Neuronal stem cell (in vitro differentiated cells): Measurements from ENCODE around the gene GLRB.
"Not testable (repeated sequence)": the region's sequence is repeated elsewhere in the genome, so short reads cannot be mapped to it uniquely, and the experiment has no call there.

ENCODE experiments used
- DNase-seq: peaks from one replicate; pipeline ENCODE4 v3.0.0-alpha.2; 2013; ENCODE audit warnings: low spot score
- H2AFZ ChIP-seq: one replicate; pipeline ENCODE4 v1.6.1; 2013; ENCODE audit warnings: mild to moderate bottlenecking, low read length, inconsistent platforms
- H2AK5ac ChIP-seq: 2 replicates; pipeline ENCODE4 v1.6.1; 2013; ENCODE audit warnings: low read depth, mild to moderate bottlenecking, inconsistent platforms, low read length, moderate library complexity, mixed read lengths
- H2BK120ac ChIP-seq: 2 replicates; pipeline ENCODE4 v1.6.1; 2013; ENCODE audit warnings: low read depth, mild to moderate bottlenecking, inconsistent platforms, low read length, moderate library complexity, mixed read lengths
- H2BK12ac ChIP-seq: one replicate; pipeline ENCODE4 v1.6.1; 2013; ENCODE audit warnings: low read length, inconsistent platforms
- H2BK15ac ChIP-seq: 2 replicates; pipeline ENCODE4 v1.6.1; 2013; ENCODE audit warnings: mild to moderate bottlenecking, low read length, inconsistent platforms, mixed read lengths
- H2BK5ac ChIP-seq: one replicate; pipeline ENCODE4 v1.6.1; 2013; ENCODE audit warnings: inconsistent platforms, mild to moderate bottlenecking, low read length, moderate library complexity
- H3K14ac ChIP-seq: one replicate; pipeline ENCODE4 v1.6.1; 2013; ENCODE audit warnings: low read length, inconsistent platforms
- H3K18ac ChIP-seq: 2 replicates; pipeline ENCODE4 v1.6.1; 2013; ENCODE audit warnings: low read length, inconsistent platforms
- H3K23ac ChIP-seq: 2 replicates; pipeline ENCODE4 v1.6.1; 2013; ENCODE audit warnings: low read depth, mild to moderate bottlenecking, mixed read lengths, low read length, inconsistent platforms; ENCODE audit not compliant: poor library complexity
- H3K27ac ChIP-seq: replicated peaks from 3 replicates; pipeline ENCODE4 v1.5.1; 2013; ENCODE audit warnings: low read length, inconsistent platforms
- H3K27me3 ChIP-seq, 3 experiments: 2 replicates each; pipeline ENCODE4 v1.6.1; 2013; ENCODE audit warnings: low read length in 3 of 3, mild to moderate bottlenecking in 2 of 3, inconsistent platforms in 1 of 3, low read depth in 1 of 3, mixed read lengths in 1 of 3, moderate library complexity in 1 of 3; ENCODE audit not compliant: control insufficient read depth in 3 of 3, insufficient read depth in 3 of 3
- H3K36me3 ChIP-seq, 2 donors: replicated peaks in 1 of 2; 2 replicates each; pipeline ENCODE4 v1.6.1; 2013; ENCODE audit warnings: low read length in 2 of 2; ENCODE audit not compliant: control insufficient read depth in 2 of 2, insufficient read depth in 2 of 2
- H3K4ac ChIP-seq: 2 replicates; pipeline ENCODE4 v1.6.1; 2013; ENCODE audit warnings: inconsistent platforms, mild to moderate bottlenecking, low read length, moderate library complexity
- H3K4me1 ChIP-seq, 2 donors: 1 replicate in 1 of 2; 2 replicates in 1 of 2; pipeline ENCODE4 v1.6.1; 2013; ENCODE audit warnings: low read length in 2 of 2, low read depth in 1 of 2; ENCODE audit not compliant: control insufficient read depth in 2 of 2, insufficient read depth in 1 of 2
- H3K4me2 ChIP-seq: one replicate; pipeline ENCODE4 v1.6.1; 2013; ENCODE audit warnings: mild to moderate bottlenecking, low read length, inconsistent platforms; ENCODE audit not compliant: insufficient read depth, poor library complexity, severe bottlenecking
- H3K4me3 ChIP-seq, 2 donors: 2 replicates each; pipeline ENCODE4 v1.5.1; 2013; ENCODE audit warnings: low read length in 2 of 2, mild to moderate bottlenecking in 2 of 2, inconsistent platforms in 1 of 2, moderate library complexity in 1 of 2
- H3K79me1 ChIP-seq: one replicate; pipeline ENCODE4 v1.6.1; 2013; ENCODE audit warnings: low read depth, mild to moderate bottlenecking, inconsistent platforms, low read length, moderate library complexity
- H3K9ac ChIP-seq: one replicate; pipeline ENCODE4 v1.6.1; 2013; ENCODE audit warnings: mild to moderate bottlenecking, low read depth, low read length, inconsistent platforms; ENCODE audit not compliant: poor library complexity
- H3K9me3 ChIP-seq, 2 donors: replicated peaks in 1 of 2; 2 replicates each; pipeline versions ENCODE3 to v1.6.1; 2013; ENCODE audit warnings: low read length in 2 of 2, mild to moderate bottlenecking in 2 of 2, inconsistent platforms in 1 of 2, low read depth in 1 of 2, mixed read lengths in 1 of 2, moderate library complexity in 1 of 2; ENCODE audit not compliant: control insufficient read depth in 2 of 2, insufficient read depth in 1 of 2
- H4K8ac ChIP-seq: one replicate; pipeline ENCODE4 v1.6.1; 2013; ENCODE audit warnings: low read depth, mild to moderate bottlenecking, inconsistent platforms, low read length, moderate library complexity
- H4K91ac ChIP-seq: one replicate; pipeline ENCODE4 v1.6.1; 2013; ENCODE audit warnings: low read length, low read depth, mild to moderate bottlenecking, inconsistent platforms; ENCODE audit not compliant: poor library complexity
- WGBS, 2 donors: extraction: QIAGEN DNeasy Blood & Tissue Kit; methylation state at CpG; one replicate each; pipeline ENCODE4 v1.1.7; 2013; ENCODE audit warnings: missing lambda C conversion rate in 2 of 2, mixed read lengths in 1 of 2; ENCODE audit not compliant: insufficient read length in 2 of 2, insufficient replicate concordance in 1 of 2; ENCODE audit errors: extremely low coverage in 2 of 2; 5-methylcytosine and 5-hydroxymethylcytosine counted together

The GLRB gene

DNA sequence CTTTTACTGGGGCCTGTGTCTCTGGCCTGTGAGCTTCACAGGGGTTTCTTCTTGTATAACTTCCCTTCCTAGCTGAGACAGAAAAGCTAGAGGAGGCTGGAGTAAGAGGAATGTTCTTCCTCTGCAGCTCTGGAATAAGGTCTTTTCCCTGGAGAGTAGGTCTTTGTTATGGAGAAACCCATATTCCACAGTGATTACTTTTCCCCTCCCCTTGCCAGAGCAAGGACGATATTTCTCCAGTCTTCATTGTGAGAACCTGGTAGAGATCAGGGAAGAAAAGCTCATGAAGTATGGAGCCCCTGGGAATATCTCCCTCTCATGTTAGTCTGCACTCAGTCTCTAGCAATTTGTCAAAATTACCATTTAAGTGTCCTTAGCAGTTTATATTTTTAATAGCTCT is 18.7 kb upstream of the GLRB start:
- Histone ChIP-seq H3K23ac (no peak overlapping the region), H3K79me1 (no peaks in the 10 kb centered on the region)

GRCh38 chr4:157058899-157059298 is 17.1 kb upstream of the GLRB start:
- not testable (repeated sequence) for H3K4me1 ChIP-seq, H2BK15ac ChIP-seq, H3K27me3 ChIP-seq, H3K4me3 ChIP-seq, H3K4ac ChIP-seq, H3K18ac ChIP-seq, H3K4me2 ChIP-seq, H4K8ac ChIP-seq, H4K91ac ChIP-seq, H3K79me1 ChIP-seq, H2AFZ ChIP-seq, H3K9me3 ChIP-seq, H2AK5ac ChIP-seq, H2BK5ac ChIP-seq, H2BK120ac ChIP-seq, H2BK12ac ChIP-seq, H3K23ac ChIP-seq, H3K36me3 ChIP-seq, DNase-seq, H3K9ac ChIP-seq, H3K14ac ChIP-seq, H3K27ac ChIP-seq
- no CpG with 5 or more reads among the region's 5 CpGs for WGBS, 2 donors

More for the DNA sequence above, 18.7 kb upstream of the GLRB start:
- no CpG with 5 or more reads among the region's 1 CpG for WGBS, 2 donors
- Histone ChIP-seq H3K27me3 (no peaks in the 10 kb centered on the region), H4K91ac (no peak overlapping the region), H3K9ac (no peak overlapping the region), H3K4me1 (no peaks in the 10 kb centered on the region), H2AK5ac (no peak overlapping the region), H2BK5ac (no peak overlapping the region), H3K4me3 (no peak overlapping the region), H3K18ac (no peak overlapping the region), H3K27ac (no peak overlapping the region), H4K8ac (no peak overlapping the region), H3K9me3 (no peaks in the 10 kb centered on the region), H3K36me3 (no peaks in the 10 kb centered on the region), H3K4ac (no peak overlapping the region), H2BK15ac (no peak overlapping the region), H2BK12ac (no peak overlapping the region), H3K4me2 (no peak overlapping the region), H2AFZ (peak overlapping the region; percentile 28), H3K14ac (no peak overlapping the region), H2BK120ac (no peak overlapping the region)
- DNase-seq, result no peak

- DNase-seq, result no peak
- H3K14ac ChIP-seq, result no peak overlapping the region
- no peak overlapping the region for H4K91ac ChIP-seq
- no peak overlapping the region for H4K8ac ChIP-seq
- no peak overlapping the region for H2BK5ac ChIP-seq
- no peak overlapping the region for H3K4ac ChIP-seq
- peaks cover 0 to 1% of the 10 kb centered on the region in 2 donors for H3K4me1 ChIP-seq
- no peak overlapping the region for H3K18ac ChIP-seq
- H3K9ac ChIP-seq, result no peak overlapping the region
- H2AK5ac ChIP-seq, result no peak overlapping the region
- H2BK120ac ChIP-seq, result no peak overlapping the region
- no peaks in the 10 kb centered on the region for H3K36me3 ChIP-seq
- peaks cover 0 to 38% (median 0%) of the 10 kb centered on the region in 3 experiments for H3K27me3 ChIP-seq
- no peaks in the 10 kb centered on the region for H3K9me3 ChIP-seq
- no peak overlapping the region for H3K4me2 ChIP-seq
- no peak overlapping the region for H2AFZ ChIP-seq
- no peak overlapping the region for H3K23ac ChIP-seq
- no peak overlapping the region for H2BK12ac ChIP-seq
- H2BK15ac ChIP-seq, result no peak overlapping the region
- H3K79me1 ChIP-seq, result no peaks in the 10 kb centered on the region
- H3K4me3 ChIP-seq, result no peak overlapping the region
- H3K27ac ChIP-seq, result no peak overlapping the region
Measured at GRCh38 chr4:157072002-157072401, 3.9 kb upstream of the GLRB start.

DNA sequence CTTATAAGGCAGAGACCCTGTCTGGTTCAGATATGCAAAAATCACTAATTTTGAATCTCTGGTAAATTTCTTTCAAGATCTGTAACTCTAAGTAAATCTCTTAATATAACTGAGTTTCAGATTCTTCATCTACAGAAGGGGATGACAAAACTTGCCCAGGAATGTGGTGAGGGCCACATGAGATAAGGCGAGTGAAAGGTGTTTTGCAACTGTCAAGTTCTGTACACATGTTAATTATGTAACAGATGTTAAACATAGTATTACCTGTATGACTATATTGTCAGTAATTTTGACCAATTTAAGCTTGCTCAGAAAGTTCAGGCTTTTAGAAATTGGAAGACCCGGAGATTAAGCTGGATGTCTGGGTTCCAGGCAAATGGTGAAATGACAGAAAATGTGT is 549 bp upstream of the GLRB start:
- H2AFZ ChIP-seq, result peak overlapping the region; percentile 100
- WGBS, 2 donors, result no CpG with 5 or more reads among the region's 2 CpGs
- no peak overlapping the region for H3K27ac ChIP-seq
- no peaks in the 10 kb centered on the region for H3K79me1 ChIP-seq
- peaks cover 0 to 49% (median 0%) of the 10 kb centered on the region in 3 experiments for H3K27me3 ChIP-seq
- H3K4ac ChIP-seq, result no peak overlapping the region
- no peak overlapping the region for H2BK15ac ChIP-seq
- H3K4me1 ChIP-seq, result peaks cover 0 to 1% of the 10 kb centered on the region in 2 donors
- no peak overlapping the region for H2AK5ac ChIP-seq
- no peak overlapping the region for H2BK12ac ChIP-seq
- no peak overlapping the region for H4K8ac ChIP-seq
- no peak overlapping the region for H3K4me2 ChIP-seq
- H2BK120ac ChIP-seq, result no peak overlapping the region
- no peak overlapping the region for H3K14ac ChIP-seq
- no peak overlapping the region for H3K4me3 ChIP-seq
- H3K36me3 ChIP-seq, result no peaks in the 10 kb centered on the region
- H4K91ac ChIP-seq, result no peak overlapping the region
- H3K18ac ChIP-seq, result no peak overlapping the region
- H3K9me3 ChIP-seq, result no peaks in the 10 kb centered on the region
- no peak overlapping the region for H2BK5ac ChIP-seq
- no peak for DNase-seq
- no peak overlapping the region for H3K23ac ChIP-seq
- no peak overlapping the region for H3K9ac ChIP-seq
